Measurements from ENCODE around the gene RTTN.

DNA sequence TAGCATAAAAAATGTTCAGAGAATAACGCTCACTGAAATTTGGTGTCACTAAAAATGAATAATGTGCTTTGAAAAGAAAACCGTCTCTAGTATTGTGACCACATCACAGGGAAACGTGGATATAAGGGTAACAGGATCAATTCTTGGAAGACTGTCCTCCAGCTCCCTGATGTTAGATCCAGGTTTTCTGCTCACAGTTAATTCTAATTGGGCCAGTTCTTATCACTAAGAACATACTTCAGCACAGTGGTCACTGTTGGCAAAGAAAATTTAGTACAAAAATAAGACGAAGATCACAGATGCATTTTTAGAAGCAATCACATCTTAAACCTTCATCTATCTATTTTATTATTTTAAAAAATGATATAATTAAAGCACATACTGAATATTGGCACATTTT, 200.8 kb downstream of the RTTN start:
- TF ChIP-seq POLR2A (IDR thresholded peaks at IDR 0.05) = no peak
- TF ChIP-seq, protein P1, sequence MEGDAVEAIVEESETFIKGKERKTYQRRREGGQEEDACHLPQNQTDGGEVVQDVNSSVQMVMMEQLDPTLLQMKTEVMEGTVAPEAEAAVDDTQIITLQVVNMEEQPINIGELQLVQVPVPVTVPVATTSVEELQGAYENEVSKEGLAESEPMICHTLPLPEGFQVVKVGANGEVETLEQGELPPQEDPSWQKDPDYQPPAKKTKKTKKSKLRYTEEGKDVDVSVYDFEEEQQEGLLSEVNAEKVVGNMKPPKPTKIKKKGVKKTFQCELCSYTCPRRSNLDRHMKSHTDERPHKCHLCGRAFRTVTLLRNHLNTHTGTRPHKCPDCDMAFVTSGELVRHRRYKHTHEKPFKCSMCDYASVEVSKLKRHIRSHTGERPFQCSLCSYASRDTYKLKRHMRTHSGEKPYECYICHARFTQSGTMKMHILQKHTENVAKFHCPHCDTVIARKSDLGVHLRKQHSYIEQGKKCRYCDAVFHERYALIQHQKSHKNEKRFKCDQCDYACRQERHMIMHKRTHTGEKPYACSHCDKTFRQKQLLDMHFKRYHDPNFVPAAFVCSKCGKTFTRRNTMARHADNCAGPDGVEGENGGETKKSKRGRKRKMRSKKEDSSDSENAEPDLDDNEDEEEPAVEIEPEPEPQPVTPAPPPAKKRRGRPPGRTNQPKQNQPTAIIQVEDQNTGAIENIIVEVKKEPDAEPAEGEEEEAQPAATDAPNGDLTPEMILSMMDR (IDR thresholded peaks at IDR 0.05) = no peak

Measured in body of pancreas (tissue), 4 donors.